Measurements from ENCODE around the gene PHF23.

The PHF23 gene

DNA sequence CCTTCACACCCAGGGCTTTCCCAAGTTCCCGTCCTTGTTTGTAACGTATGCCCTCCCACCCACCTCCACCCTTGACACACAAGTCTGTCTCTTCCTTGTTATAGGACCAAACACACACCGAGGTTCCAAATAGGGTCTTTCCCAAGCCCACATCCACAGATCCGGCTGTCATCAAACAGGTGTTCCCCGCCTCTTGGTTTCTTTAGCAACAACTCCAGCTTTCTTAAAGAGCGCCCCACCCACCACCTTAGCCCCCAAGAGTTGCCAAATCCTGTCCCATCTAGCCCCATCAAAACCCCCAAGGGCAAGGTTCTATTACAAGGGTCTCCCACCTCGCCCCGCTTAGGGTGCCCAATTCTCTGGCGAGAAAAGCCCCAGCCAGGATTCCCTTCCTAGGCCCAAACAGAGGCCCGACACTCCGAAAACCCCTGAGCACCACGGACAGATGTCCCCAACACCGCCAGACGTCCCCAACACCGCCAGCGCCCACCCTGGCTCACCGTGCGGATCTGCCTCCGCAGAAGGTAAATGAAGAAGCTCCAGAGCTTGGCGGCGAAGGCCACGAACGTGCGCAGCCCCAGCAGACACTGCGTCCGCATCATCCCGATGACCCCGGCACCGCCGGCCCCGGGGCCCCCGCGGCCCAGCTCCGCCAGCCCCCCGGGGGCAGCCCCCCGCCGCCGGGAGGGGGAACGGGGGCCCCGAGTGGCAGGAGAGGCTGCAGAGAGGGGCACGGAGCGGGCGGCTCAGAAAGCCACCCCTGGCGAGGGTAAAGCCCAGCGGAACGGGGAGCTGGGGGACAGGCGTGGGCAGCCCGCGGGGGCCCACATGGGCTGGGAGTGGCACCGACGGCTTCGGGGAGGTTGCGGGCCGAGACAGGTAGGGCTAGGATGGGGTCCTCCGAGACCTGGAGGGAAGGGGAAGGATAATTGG is 11.7 kb upstream of the PHF23 start:
- Histone ChIP-seq H3K23ac (ENCODE audit: low read length) (peak overlapping the region; percentile 98), H3K36me3 (ENCODE audit: control insufficient read depth in 1 of 2, insufficient read depth in 2 of 2, low read length in 2 of 2) (peaks cover 14 to 25% of the 10 kb centered on the region in 2 experiments), H4K12ac (ENCODE audit: low read depth, low read length) (peak overlapping the region; percentile 93)

DNA sequence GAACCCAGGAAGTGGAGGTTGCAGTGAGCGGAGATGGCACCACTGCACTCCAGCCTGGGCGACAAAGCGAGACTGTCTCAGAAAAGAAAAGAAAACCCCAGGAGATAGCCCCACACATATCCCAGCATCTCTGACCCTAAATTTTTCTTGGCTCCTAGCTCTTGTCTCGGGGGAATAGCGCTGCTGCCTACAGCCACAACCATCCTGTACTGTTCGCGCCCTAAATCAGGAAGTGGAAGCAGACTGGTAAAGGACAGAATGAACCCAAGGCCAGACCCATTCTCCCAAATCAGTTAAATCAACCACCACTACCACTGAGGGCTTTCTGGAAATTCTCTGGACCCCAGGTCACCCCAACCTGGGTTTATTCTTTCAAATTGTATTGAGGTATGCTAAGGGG is 10.6 kb upstream of the PHF23 start:
- peak overlapping the region; percentile 95 for H3K23ac ChIP-seq (ENCODE audit: low read length)
- no peak overlapping the region for H4K8ac ChIP-seq (ENCODE audit: low read depth, low read length)
- no peak overlapping the region for H4K12ac ChIP-seq (ENCODE audit: low read depth, low read length)
- WGBS (ENCODE audit: extremely low coverage, insufficient coverage, insufficient read length): no CpG with 5 or more reads among the region's 7 CpGs
- H2BK12ac ChIP-seq (ENCODE audit: low read length): no peak overlapping the region
- no peak overlapping the region for H4K91ac ChIP-seq (ENCODE audit: low read depth, low read length)
- DNase-seq: no peak
- H3K4ac ChIP-seq (ENCODE audit: low read depth, low read length): peak overlapping the region; percentile 99
- H2BK120ac ChIP-seq (ENCODE audit: insufficient read depth, low read length, poor library complexity): no peak overlapping the region
- H3K9me3 ChIP-seq (ENCODE audit: insufficient read depth, low read depth, low read length): peaks cover 1% of the 10 kb centered on the region
- no peak overlapping the region for H3K27ac ChIP-seq (ENCODE audit: low read depth, low read length)
- no peak overlapping the region for H2AFZ ChIP-seq (ENCODE audit: insufficient read depth, low read length, poor library complexity)
- no peak overlapping the region for H3K4me3 ChIP-seq (ENCODE audit: low read depth, low read length)
- H3K18ac ChIP-seq (ENCODE audit: low read length): no peak overlapping the region
- peaks cover 12 to 22% of the 10 kb centered on the region in 2 experiments for H3K36me3 ChIP-seq (ENCODE audit: control insufficient read depth in 1 of 2, insufficient read depth in 2 of 2, low read length in 2 of 2)
- no peak overlapping the region for H2BK5ac ChIP-seq (ENCODE audit: low read depth, low read length, poor library complexity)
- H3K27me3 ChIP-seq (ENCODE audit: insufficient read depth, low read length): no peaks in the 10 kb centered on the region
- H3K14ac ChIP-seq (ENCODE audit: low read length): no peak overlapping the region
- no peak overlapping the region for H2AK5ac ChIP-seq (ENCODE audit: low read length)
- H3K9ac ChIP-seq (ENCODE audit: low read length): peak overlapping the region; percentile 83
- H3K4me1 ChIP-seq (ENCODE audit: control insufficient read depth in 1 of 2, insufficient read depth in 2 of 2, low read length in 2 of 2): peaks cover 6 to 10% of the 10 kb centered on the region in 2 experiments
- peak overlapping the region; percentile 97 for H3K4me2 ChIP-seq (ENCODE audit: low read length)
- peaks cover 30% of the 10 kb centered on the region for H3K79me2 ChIP-seq (ENCODE audit: control insufficient read depth, insufficient read depth, low read length, poor library complexity)
- peaks cover 17% of the 10 kb centered on the region for H3K79me1 ChIP-seq (ENCODE audit: low read length)

More for the DNA sequence above, 11.7 kb upstream of the PHF23 start:
- Histone ChIP-seq H3K27me3 (ENCODE audit: insufficient read depth, low read length) (no peaks in the 10 kb centered on the region), H2AFZ (ENCODE audit: insufficient read depth, low read length, poor library complexity) (peak overlapping the region; percentile 83), H2BK5ac (ENCODE audit: low read depth, low read length, poor library complexity) (peak overlapping the region; percentile 94), H3K4me3 (ENCODE audit: low read depth, low read length) (peak overlapping the region; percentile 98), H3K18ac (ENCODE audit: low read length) (peak overlapping the region; percentile 98), H3K14ac (ENCODE audit: low read length) (peak overlapping the region; percentile 99), H3K4me1 (ENCODE audit: control insufficient read depth in 1 of 2, insufficient read depth in 2 of 2, low read length in 2 of 2) (peaks cover 6 to 10% of the 10 kb centered on the region in 2 experiments), H3K27ac (ENCODE audit: low read depth, low read length) (peak overlapping the region; percentile 100), H4K91ac (ENCODE audit: low read depth, low read length) (peak overlapping the region; percentile 99), H2BK12ac (ENCODE audit: low read length) (no peak overlapping the region), H3K4ac (ENCODE audit: low read depth, low read length) (peak overlapping the region; percentile 99), H3K9me3 (ENCODE audit: insufficient read depth, low read depth, low read length) (peaks cover 1% of the 10 kb centered on the region), H3K9ac (ENCODE audit: low read length) (peak overlapping the region; percentile 98), H3K79me2 (ENCODE audit: control insufficient read depth, insufficient read depth, low read length, poor library complexity) (peaks cover 30% of the 10 kb centered on the region), H2AK5ac (ENCODE audit: low read length) (peak overlapping the region; percentile 98), H2BK120ac (ENCODE audit: insufficient read depth, low read length, poor library complexity) (peak overlapping the region; percentile 99), H4K8ac (ENCODE audit: low read depth, low read length) (peak overlapping the region; percentile 95), H3K79me1 (ENCODE audit: low read length) (peaks cover 17% of the 10 kb centered on the region), H3K4me2 (ENCODE audit: low read length) (peak overlapping the region; percentile 97)
- no peak for DNase-seq
- no CpG with 5 or more reads among the region's 55 CpGs for WGBS (ENCODE audit: extremely low coverage, insufficient coverage, insufficient read length)

DNA sequence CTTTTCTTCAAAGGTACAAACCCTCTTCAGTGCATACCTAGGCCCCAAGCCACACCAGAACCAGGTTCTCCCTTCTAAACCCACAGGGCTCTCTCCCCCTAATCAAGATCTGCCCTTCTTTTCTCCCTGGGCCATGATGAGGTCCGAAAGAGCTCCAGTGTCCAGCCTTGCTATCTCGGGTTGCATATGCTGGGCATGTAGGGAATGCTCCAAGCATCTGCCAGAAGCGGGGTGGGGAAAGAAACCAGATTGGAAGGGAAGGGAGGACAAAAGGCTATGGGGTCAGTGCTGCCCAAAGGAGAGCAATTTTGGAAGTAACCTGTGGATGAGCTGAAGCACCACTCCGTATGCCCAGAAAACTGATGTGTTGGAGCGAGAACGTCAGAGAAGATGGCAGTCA is 10.0 kb upstream of the PHF23 start:
- Histone ChIP-seq H3K18ac (ENCODE audit: low read length) (no peak overlapping the region), H3K36me3 (ENCODE audit: control insufficient read depth in 1 of 2, insufficient read depth in 2 of 2, low read length in 2 of 2) (peaks cover 16 to 23% of the 10 kb centered on the region in 2 experiments), H3K4ac (ENCODE audit: low read depth, low read length) (peak overlapping the region; percentile 66), H2BK12ac (ENCODE audit: low read length) (no peak overlapping the region), H3K4me1 (ENCODE audit: control insufficient read depth in 1 of 2, insufficient read depth in 2 of 2, low read length in 2 of 2) (peaks cover 6 to 10% of the 10 kb centered on the region in 2 experiments), H3K9ac (ENCODE audit: low read length) (no peak overlapping the region), H4K91ac (ENCODE audit: low read depth, low read length) (no peak overlapping the region), H3K27me3 (ENCODE audit: insufficient read depth, low read length) (no peaks in the 10 kb centered on the region), H3K23ac (ENCODE audit: low read length) (no peak overlapping the region), H2AFZ (ENCODE audit: insufficient read depth, low read length, poor library complexity) (no peak overlapping the region), H3K9me3 (ENCODE audit: insufficient read depth, low read depth, low read length) (no peaks in the 10 kb centered on the region), H3K79me2 (ENCODE audit: control insufficient read depth, insufficient read depth, low read length, poor library complexity) (peaks cover 30% of the 10 kb centered on the region), H3K14ac (ENCODE audit: low read length) (no peak overlapping the region), H4K12ac (ENCODE audit: low read depth, low read length) (no peak overlapping the region), H3K4me3 (ENCODE audit: low read depth, low read length) (no peak overlapping the region), H3K4me2 (ENCODE audit: low read length) (no peak overlapping the region), H2AK5ac (ENCODE audit: low read length) (no peak overlapping the region), H2BK5ac (ENCODE audit: low read depth, low read length, poor library complexity) (no peak overlapping the region), H3K27ac (ENCODE audit: low read depth, low read length) (no peak overlapping the region), H4K8ac (ENCODE audit: low read depth, low read length) (no peak overlapping the region), H3K79me1 (ENCODE audit: low read length) (peaks cover 17% of the 10 kb centered on the region), H2BK120ac (ENCODE audit: insufficient read depth, low read length, poor library complexity) (no peak overlapping the region)
- WGBS (ENCODE audit: extremely low coverage, insufficient coverage, insufficient read length): no CpG with 5 or more reads among the region's 6 CpGs
- DNase-seq: no peak

DNA sequence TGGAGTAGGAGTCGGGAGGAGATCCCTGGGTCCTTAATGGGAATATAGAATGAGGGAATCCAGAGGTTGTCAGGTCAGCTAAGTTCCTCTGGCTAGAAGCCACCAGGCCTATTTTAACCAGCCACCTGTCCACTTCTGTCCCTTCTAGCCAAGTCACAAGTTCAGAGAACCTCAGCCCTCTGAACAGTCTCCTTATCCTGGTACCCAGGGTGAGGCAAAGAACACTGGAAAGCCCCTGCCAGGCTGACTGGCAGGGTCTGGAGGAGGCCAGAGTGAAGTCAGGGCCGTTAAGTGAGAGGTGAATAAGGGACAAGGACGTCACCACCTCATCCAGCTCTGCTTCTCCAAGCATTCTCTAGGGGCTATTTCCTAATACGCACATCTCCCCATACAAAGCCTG is 9.5 kb upstream of the PHF23 start:
- peak overlapping the region; percentile 31 for H3K23ac ChIP-seq (ENCODE audit: low read length)
- H3K4me1 ChIP-seq (ENCODE audit: control insufficient read depth in 1 of 2, insufficient read depth in 2 of 2, low read length in 2 of 2): peaks cover 6 to 10% of the 10 kb centered on the region in 2 experiments
- no peaks in the 10 kb centered on the region for H3K9me3 ChIP-seq (ENCODE audit: insufficient read depth, low read depth, low read length)
- H4K8ac ChIP-seq (ENCODE audit: low read depth, low read length): no peak overlapping the region
- H3K36me3 ChIP-seq (ENCODE audit: control insufficient read depth in 1 of 2, insufficient read depth in 2 of 2, low read length in 2 of 2): peaks cover 19 to 25% of the 10 kb centered on the region in 2 experiments
- peaks cover 17% of the 10 kb centered on the region for H3K79me1 ChIP-seq (ENCODE audit: low read length)
- no CpG with 5 or more reads among the region's 4 CpGs for WGBS (ENCODE audit: extremely low coverage, insufficient coverage, insufficient read length)
- H3K9ac ChIP-seq (ENCODE audit: low read length): no peak overlapping the region
- DNase-seq: no peak
- H2AK5ac ChIP-seq (ENCODE audit: low read length): no peak overlapping the region
- H2BK120ac ChIP-seq (ENCODE audit: insufficient read depth, low read length, poor library complexity): no peak overlapping the region
- H4K91ac ChIP-seq (ENCODE audit: low read depth, low read length): no peak overlapping the region
- no peak overlapping the region for H2BK12ac ChIP-seq (ENCODE audit: low read length)
- no peak overlapping the region for H4K12ac ChIP-seq (ENCODE audit: low read depth, low read length)
- H2AFZ ChIP-seq (ENCODE audit: insufficient read depth, low read length, poor library complexity): no peak overlapping the region
- peaks cover 30% of the 10 kb centered on the region for H3K79me2 ChIP-seq (ENCODE audit: control insufficient read depth, insufficient read depth, low read length, poor library complexity)
- no peak overlapping the region for H3K14ac ChIP-seq (ENCODE audit: low read length)
- H2BK5ac ChIP-seq (ENCODE audit: low read depth, low read length, poor library complexity): no peak overlapping the region
- H3K27ac ChIP-seq (ENCODE audit: low read depth, low read length): no peak overlapping the region
- no peak overlapping the region for H3K18ac ChIP-seq (ENCODE audit: low read length)
- H3K4ac ChIP-seq (ENCODE audit: low read depth, low read length): peak overlapping the region; percentile 66
- no peak overlapping the region for H3K4me3 ChIP-seq (ENCODE audit: low read depth, low read length)
- no peak overlapping the region for H3K4me2 ChIP-seq (ENCODE audit: low read length)
- H3K27me3 ChIP-seq (ENCODE audit: insufficient read depth, low read length): no peaks in the 10 kb centered on the region

All from trophoblast cell (in vitro differentiated cells and primary cell).